NCI-H748 (cell line): ENCODE results near the gene STRN.
"Not testable (repeated sequence)": the region's sequence is repeated elsewhere in the genome, so short reads cannot be mapped to it uniquely, and the experiment has no call there.

Experiments
- DNase-seq: peaks from one replicate; lab custom pipeline; 2025; ENCODE audit not compliant: unreplicated experiment; lab: John Stamatoyannopoulos, UW

Gene STRN

GRCh38 chr2:36912695-36913094 is 53.6 kb downstream of the STRN start:
- no peak for DNase-seq

DNA sequence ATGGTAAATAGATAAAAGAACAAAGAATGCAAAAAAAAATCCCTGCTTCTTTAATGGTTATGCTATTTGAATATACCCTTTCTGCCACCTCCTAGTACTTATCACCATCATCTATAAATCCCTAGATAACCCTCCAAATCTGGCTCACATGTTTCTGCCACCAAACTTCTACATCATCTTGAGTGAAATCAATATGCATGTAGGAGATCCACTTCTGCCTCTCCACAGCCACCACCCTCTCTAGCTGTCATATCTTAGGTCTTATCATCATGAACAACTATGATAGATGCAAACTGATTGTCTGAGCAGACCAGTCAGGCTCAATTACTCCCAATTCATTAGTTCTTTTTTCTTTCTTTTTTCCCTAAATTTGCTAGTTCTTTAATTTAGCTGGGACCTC is 55.3 kb downstream of the STRN start:
- DNase-seq = no peak

- no peak for DNase-seq
Observed at GRCh38 chr2:36906277-36906676, 60.1 kb downstream of the STRN start.

DNA sequence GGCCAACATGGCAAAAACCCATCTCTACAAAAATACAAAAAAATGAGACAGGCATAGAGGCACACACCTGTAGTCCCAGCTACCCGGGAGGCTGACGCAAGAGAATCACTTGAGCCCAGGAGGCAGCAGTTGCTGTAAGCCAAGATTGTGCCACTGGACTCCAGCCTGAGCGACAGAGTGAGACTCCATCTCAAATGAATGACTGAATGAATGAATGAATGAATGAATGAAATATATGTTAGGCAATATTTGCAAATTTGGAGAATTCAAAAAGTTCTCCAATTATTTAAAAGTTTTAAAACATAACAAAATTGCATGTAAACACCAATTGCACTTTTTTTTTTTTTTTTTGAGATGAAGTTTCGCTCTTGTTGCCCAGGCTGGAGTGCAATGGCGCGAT is 61.7 kb downstream of the STRN start:
- no peak for DNase-seq

GRCh38 chr2:36902385-36903120 is 63.8 kb downstream of the STRN start:
- no peak for DNase-seq

GRCh38 chr2:36892805-36893204 is 73.5 kb downstream of the STRN start:
- DNase-seq = no peak

- DNase-seq = no peak
Observed at GRCh38 chr2:36889795-36890194, 76.5 kb downstream of the STRN start.

GRCh38 chr2:36887095-36887494 is 79.2 kb downstream of the STRN start:
- DNase-seq = not testable (repeated sequence)

DNA sequence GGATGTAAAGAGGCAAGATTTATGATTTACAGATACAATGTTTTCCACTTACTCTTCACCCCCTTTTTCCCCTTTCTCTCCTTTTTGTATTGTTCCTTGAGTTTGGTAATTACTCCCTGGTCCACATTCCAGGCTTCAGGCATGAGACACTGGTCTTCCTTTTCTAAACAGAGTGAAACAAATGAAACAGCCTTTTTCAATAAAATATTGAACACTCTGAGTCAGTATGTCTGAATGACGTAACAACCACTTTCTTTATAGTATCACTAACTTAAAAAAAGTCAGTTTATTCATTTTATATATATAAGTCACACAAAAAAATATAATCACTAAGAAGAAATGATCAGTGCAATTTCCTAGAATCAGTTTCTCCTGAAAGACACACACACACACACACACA is 79.7 kb downstream of the STRN start:
- DNase-seq = no peak

- no peak for DNase-seq
Observed at GRCh38 chr2:36885605-36886004, 80.7 kb downstream of the STRN start.

- DNase-seq = no peak
Observed at GRCh38 chr2:36882532-36882931, 83.8 kb downstream of the STRN start.

GRCh38 chr2:36881816-36882215 is 84.5 kb downstream of the STRN start:
- DNase-seq = no peak

GRCh38 chr2:36878429-36878828 is 87.9 kb downstream of the STRN start:
- DNase-seq = no peak

- DNase-seq = no peak
Observed at GRCh38 chr2:36871068-36871707, 95.1 kb downstream of the STRN start.

GRCh38 chr2:36869606-36870005 is 96.7 kb downstream of the STRN start:
- no peak for DNase-seq

- no peak for DNase-seq
Observed at GRCh38 chr2:36861896-36862295, 104.4 kb downstream of the STRN start.

- DNase-seq = no peak
Observed at GRCh38 chr2:36859366-36859792, 107.0 kb downstream of the STRN start.

DNA sequence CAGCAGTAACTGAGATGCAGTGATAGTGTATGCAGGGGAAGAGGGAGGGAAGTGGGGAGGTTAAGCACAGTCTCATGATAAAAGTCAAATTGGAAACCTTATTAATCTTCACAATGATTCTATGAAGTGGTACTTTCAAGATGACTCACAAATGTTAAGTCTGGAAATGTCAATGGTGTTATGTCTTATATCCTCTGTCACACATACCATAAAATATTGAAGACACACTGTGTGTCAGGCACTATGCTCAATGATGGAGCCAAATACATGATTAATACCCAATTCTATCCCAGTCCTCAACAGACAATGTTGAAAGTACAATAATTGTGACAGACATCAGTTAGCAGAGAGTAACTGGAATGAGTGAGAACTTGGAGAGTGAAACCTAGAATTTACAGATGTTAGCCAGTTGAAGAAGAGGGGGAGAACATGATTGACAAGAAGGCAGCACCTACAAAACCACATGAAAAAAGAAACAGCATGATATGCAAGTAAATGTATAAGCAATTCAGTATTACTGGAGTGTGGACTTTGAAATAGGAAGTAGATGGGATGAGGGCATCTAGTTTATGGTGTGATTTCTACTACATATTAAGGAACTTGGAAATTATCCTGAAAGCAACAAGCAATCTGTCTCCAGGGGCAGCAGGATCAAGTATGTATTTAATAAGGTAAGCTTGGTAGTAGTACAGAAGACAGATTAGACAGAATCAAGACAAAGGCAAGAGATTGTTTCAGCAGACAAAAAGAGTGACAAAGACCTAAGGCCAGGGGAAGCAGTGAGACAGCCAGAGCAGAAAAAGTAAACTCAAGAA is 107.6 kb downstream of the STRN start:
- DNase-seq = no peak

DNA sequence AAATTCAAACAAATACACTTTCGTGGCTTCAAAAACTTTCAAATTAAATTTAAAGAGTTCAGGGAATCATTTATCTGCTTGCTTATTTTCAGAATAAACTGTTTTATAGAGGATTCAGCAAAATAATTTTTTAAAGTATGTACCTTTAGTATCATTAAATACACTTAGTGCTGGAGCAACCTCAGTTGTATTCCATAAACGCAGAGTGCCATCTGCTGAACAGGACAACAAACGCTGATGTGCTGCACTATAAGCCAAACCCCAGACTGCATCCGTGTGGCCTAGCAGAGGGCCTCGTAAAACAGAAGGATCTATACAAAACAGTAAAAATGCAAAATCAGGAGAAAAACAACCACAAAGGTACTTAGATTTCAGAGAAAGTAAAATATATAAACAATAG is 108.6 kb downstream of the STRN start:
- no peak for DNase-seq

DNA sequence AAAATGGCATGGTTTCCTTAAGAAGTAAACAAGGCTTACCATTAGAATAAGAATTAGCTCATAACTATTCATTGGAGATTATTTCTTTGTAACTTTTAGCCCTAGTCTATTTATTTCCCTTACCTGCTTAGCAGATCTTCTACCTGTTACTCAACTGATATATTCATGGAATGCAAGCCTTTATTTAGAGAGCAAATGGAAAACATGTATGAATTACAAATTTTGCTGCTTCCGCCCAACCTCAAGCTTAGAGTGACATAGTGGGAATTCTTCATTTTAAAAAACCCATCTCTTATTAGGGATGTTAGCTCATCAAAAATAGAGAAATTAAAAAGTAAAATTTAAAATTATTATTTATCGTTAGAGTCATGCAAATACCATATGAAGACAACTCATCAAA is 110.9 kb downstream of the STRN start:
- DNase-seq = no peak

DNA sequence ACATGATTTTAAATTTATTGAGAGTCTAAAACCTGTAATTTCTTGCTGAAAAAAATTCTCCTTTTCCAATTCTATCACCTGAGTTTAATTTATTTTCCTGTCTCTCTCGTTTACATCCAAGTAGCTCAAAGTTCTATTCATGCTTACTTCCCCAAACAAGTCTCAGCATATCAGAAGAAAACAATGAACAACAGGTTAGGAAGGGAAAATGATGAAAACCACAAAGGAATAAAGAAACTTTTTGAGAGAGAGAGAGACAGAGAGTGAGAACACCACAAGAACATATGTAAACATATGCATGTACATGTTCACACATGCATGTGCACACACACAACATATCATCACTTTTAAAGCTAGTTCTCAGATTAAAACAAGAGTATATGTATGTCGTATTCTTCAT is 112.1 kb downstream of the STRN start:
- DNase-seq = no peak

DNA sequence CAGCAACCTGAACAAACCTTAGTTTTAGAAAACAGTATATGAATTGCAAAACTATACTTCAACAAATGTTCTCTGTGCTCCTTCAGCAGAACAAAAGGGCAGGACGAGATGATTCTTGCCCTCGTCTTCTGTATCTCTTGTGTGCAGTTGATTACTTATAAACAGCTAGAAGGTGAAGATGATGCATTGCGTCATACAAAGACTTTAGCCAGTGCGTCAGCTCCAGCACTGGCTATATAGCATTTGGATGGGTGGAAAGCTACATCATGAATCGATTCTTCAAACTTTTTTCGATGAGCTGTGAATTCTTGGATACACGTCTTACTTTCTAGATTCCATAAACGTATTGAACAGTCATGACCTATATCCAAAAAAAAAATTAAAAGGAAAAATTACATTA is 117.1 kb downstream of the STRN start:
- DNase-seq = no peak
